Activated T-helper 1 cell treated with Interleukin-2 at 50 U/mL for 16 hours (primary cell): ENCODE data around the gene PNPLA2.
A peak's percentile ranks its signal among the peaks of the same experiment; 100 is the strongest.

Experiments used
- DNase-seq: peaks from one replicate; pipeline ENCODE4 v3.0.0-alpha.2; 2020; ENCODE audit warnings: low read depth

PNPLA2 gene, protein sequence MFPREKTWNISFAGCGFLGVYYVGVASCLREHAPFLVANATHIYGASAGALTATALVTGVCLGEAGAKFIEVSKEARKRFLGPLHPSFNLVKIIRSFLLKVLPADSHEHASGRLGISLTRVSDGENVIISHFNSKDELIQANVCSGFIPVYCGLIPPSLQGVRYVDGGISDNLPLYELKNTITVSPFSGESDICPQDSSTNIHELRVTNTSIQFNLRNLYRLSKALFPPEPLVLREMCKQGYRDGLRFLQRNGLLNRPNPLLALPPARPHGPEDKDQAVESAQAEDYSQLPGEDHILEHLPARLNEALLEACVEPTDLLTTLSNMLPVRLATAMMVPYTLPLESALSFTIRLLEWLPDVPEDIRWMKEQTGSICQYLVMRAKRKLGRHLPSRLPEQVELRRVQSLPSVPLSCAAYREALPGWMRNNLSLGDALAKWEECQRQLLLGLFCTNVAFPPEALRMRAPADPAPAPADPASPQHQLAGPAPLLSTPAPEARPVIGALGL

DNA sequence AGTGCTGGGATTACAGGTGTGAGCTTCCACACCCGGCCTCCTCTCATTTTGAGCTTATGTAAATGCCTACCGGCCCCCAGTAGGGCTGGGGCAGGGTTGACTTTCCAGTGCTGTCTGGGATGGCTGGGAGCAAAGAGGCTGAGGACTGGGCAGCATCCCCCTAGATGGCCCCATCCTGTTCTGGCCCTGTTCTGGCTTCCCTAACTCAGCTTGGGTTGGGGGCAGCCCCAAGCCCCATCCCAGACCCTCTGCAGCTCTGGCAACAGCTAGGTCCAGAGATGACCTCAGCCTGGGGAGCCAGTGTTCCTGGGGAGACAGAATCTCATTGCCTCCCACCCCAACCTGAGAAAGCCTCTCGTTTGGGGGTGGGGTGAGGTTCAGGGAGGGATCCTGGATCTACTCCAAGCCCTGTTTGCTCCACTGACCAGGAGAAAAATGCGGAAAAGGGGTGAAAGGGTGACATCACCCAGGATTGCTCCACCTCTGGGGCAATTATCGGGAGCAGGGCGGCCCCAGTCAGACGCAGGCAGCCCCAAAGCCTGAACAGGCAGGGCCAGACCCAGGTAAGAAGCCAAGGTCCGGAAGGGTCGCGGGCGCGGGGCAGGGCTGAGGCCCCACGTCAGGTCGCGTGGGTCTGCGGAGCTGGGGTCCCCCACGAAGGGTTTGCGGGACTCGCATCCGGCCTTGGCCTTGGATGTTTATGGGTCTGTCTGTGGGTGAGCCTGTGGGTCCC lies at the start of gene PNPLA2:
Gene PNPLA2, plus strand, starts transcription at position 519 of the 733 bp plus-strand sequence. CDS start 805 bp downstream, outside the sequence.
- DNase-seq: no peak

DNA sequence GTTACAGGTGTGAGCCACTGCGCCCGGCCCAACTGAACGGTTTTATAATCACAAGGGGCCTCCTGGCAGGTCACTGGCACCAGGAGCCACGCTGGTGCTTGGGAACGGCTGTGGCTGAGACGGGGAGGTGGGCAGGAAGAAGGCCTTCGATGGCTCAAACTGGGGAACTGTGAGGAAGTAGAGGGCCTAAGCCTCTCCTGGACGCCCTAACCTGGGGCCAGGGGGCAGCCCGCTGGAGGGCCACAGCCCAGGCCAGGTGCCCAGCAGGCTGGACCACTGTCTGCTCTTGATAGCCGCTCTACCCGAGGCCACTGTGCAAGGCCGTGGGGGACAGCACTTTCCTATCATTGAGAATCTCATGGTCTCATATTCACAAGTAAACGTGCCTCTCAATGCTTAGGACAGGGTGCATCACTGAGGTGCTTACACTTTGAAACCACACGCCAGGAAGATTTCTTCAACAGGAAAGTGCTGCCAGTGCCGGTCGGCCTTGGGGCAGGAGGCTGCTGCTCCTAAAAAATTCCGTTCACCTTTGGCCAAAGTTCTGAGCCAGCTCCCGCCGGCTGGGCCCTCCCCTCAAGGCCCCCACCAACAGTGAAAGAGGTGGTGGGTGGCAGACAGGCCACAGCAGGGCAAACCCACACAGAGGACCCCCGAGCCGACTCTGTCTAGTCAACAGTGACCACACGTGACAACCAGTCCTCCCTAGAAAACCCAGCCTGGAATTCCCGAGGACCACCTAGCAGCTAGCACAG lies 48.6 kb upstream of the PNPLA2 start:
- DNase-seq: no peak

- no peak for DNase-seq
These were observed 47.8 kb upstream of the PNPLA2 start for GRCh38 chr11:770642-771616.

DNA sequence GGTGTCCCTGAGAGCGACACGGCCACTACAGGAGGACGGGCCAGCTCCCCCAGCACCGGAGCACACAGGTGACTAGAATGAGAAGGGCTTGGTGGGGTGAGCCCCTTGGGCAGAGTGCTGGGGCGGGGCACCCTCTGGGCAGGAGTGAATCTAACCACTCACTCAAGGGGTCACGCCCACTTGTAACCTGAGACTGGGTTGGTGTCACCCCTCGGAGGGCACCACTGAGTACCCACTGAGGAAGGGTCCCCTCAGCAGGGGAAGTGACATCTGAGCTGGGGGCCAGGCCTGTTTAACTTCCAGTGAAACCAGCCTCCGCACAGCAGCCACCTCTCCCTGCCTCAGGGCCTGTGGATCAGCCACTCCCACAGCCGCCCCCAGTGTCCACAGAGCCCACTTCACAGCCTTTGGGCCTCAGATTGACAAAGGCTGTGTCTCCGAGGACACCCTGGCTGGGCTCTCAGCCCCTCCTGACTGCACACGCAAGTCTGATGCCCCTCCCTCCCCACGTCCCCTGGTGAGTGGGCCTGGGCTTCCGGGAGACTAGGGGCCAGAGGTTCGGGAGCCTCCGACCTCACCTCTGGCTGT lies 47.0 kb upstream of the PNPLA2 start:
- no peak for DNase-seq

GRCh38 chr11:772429-773390 lies 46.0 kb upstream of the PNPLA2 start:
- DNase-seq: no peak

- no peak for DNase-seq
These were observed 45.3 kb upstream of the PNPLA2 start for GRCh38 chr11:773425-773824.

GRCh38 chr11:773830-774229 lies 44.9 kb upstream of the PNPLA2 start:
- no peak for DNase-seq

- DNase-seq: no peak
These were observed 43.7 kb upstream of the PNPLA2 start for GRCh38 chr11:774873-775592.

GRCh38 chr11:776263-776560 lies 42.5 kb upstream of the PNPLA2 start:
- no peak for DNase-seq

- DNase-seq: no peak
These were observed 42.0 kb upstream of the PNPLA2 start for GRCh38 chr11:776561-777287.

DNA sequence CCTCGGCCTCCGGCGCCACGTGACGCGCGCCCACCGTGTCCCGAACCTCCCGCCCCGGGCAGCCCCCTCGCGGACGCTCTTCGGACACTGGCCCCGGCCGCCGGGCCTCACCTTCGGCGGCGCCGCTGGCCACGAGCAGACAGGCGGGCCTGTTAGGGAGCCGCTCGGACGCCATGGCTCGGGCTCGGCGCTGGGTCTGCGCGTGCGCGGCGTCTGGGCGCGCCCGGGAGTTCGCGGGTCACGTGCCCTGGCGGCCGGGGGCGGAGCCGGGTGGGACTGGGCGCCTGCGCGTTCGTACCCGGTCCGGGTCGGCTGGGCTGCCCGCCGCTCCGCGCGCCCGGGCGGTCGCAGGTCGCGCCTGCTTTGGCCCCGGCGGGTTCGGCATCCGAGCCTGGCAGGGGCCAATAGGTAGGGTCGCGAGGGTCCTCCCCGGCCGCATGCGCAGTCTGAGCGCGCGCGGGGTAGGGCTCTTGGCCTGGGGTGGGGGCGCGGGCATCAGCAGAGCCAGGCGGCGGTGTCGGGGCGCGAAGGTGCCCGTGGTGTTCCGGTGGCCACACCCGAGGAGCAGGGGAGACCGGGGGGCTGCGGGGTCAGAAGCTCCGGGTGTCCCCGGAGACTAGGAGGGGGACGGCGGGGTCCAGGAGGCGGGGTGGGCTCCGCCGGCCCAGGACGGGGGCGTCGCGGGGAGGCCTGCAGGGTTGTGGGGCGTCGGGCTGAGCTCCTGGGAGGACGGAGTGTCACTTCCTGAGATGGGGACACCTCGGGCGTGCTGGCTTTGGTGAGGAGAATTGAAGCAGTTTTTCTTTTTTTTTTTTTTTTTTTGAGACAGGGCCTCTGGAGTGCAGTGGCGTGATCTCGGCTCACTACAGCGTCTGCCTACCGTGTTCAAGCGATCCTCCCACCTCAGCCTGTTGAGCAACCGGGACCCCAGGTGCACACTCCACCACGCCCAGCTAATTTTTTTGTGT lies 41.1 kb upstream of the PNPLA2 start, which contains the start of gene GATD1:
Gene GATD1, minus strand, starts transcription at position 200 of the 968 bp plus-strand sequence. Its CDS starts 25 bp downstream, at position 175.
- DNase-seq: peak; percentile 92

GRCh38 chr11:778976-779954 lies 39.4 kb upstream of the PNPLA2 start:
- DNase-seq: no peak

GRCh38 chr11:779955-780532 lies 38.7 kb upstream of the PNPLA2 start:
- DNase-seq: no peak

- DNase-seq: no peak
These were observed 36.2 kb upstream of the PNPLA2 start for GRCh38 chr11:782264-783174.
